ENCODE results near the gene ETHE1. TPM values are rescaled to one million over a fixed set of nuclear protein-coding genes. Genes with fewer than 3 reads are reported as not detected.

ETHE1 gene
- total and polyA plus RNA-seq, 12 donors: 5.1 to 23.6 (median 13.0) TPM

DNA sequence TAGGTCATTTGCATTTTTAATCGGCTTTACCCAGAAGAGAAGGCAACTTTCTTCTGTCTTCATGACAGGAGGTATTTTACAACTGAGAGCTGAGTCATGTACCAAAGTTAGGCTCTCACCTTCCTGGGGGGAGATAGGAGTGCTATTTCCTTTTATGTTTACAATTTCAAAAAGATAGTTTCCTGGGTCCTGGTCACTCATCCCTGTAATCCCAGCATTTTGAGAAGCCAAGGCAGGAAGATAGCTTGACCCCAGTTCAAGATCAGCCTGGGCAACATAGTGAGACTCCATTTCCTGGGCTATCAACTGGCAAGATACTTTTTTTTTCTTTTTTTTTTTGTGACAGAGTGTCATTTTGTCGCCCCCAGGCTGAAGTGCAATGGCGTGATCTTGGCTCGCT is 69.2 kb downstream of the ETHE1 start:
- no peak for DNase-seq
- Histone ChIP-seq H3K27me3 (no peaks in the 10 kb centered on the region), H3K4me3 (no peak overlapping the region), H3K27ac (no peak overlapping the region), H3K4me1 (peaks cover 0 to 9% (median under 1%) of the 10 kb centered on the region in 9 donors), H3K36me3 (no peaks in the 10 kb centered on the region), H3K9me3 (peaks cover 0 to 2% (median 0%) of the 10 kb centered on the region in 11 donors)
- no peak for ATAC-seq
- intact Hi-C loops (cut with DNase I): loop anchor here in 1 of 10 donors (10.0 kb wide), 1 partner anchor 197 kb away; no protein-coding TSS in a partner anchor
- TF ChIP-seq, protein P1, sequence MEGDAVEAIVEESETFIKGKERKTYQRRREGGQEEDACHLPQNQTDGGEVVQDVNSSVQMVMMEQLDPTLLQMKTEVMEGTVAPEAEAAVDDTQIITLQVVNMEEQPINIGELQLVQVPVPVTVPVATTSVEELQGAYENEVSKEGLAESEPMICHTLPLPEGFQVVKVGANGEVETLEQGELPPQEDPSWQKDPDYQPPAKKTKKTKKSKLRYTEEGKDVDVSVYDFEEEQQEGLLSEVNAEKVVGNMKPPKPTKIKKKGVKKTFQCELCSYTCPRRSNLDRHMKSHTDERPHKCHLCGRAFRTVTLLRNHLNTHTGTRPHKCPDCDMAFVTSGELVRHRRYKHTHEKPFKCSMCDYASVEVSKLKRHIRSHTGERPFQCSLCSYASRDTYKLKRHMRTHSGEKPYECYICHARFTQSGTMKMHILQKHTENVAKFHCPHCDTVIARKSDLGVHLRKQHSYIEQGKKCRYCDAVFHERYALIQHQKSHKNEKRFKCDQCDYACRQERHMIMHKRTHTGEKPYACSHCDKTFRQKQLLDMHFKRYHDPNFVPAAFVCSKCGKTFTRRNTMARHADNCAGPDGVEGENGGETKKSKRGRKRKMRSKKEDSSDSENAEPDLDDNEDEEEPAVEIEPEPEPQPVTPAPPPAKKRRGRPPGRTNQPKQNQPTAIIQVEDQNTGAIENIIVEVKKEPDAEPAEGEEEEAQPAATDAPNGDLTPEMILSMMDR (IDR thresholded peaks at IDR 0.05): no peak
- WGBS, 2 donors: 82 to 84% methylated on average over 4 of the region's 4 CpGs

Other genes starting within 250 kb of the ETHE1 start
- gene CD177, start 173.5 kb downstream of the ETHE1 start, total RNA-seq: under 1 TPM in 4 of 10 donors, not detected in 6; 0.51 to 0.56 (median 0.55) TPM
- gene CD177, start 173.5 kb downstream of the ETHE1 start, polyA plus RNA-seq: under 1 TPM in 1 of 2 donors, not detected in 1; 0.07 TPM
- gene TEX101, start 112.3 kb downstream of the ETHE1 start, total RNA-seq: not detected
- gene TEX101, start 112.3 kb downstream of the ETHE1 start, polyA plus RNA-seq: not detected
- gene LYPD3, start 61.6 kb downstream of the ETHE1 start, total RNA-seq: under 1 TPM in 8 of 10 donors, not detected in 2; 0.14 to 0.75 (median 0.37) TPM
- under 1 TPM; 0.29 to 0.42 TPM for gene LYPD3, start 61.6 kb downstream of the ETHE1 start, polyA plus RNA-seq
- gene PHLDB3, start 22.5 kb downstream of the ETHE1 start, total RNA-seq: 10 to 100 TPM in 1 of 10 donors, 1 to 10 TPM in 9; 4.1 to 10.0 (median 7.0) TPM
- gene PHLDB3, start 22.5 kb downstream of the ETHE1 start, polyA plus RNA-seq: 1 to 10 TPM; 4.0 to 5.7 TPM
- 1 to 10 TPM in 7 of 10 donors, under 1 TPM in 3; 0.45 to 2.0 (median 1.3) TPM for gene ZNF575, start 6.0 kb upstream of the ETHE1 start, total RNA-seq
- gene ZNF575, start 6.0 kb upstream of the ETHE1 start, polyA plus RNA-seq: under 1 TPM; 0.54 to 0.80 TPM
- 10 to 100 TPM; 11.8 to 21.9 (median 17.7) TPM for gene XRCC1, start 48.3 kb upstream of the ETHE1 start, total RNA-seq
- 10 to 100 TPM; 11.0 to 19.2 TPM for gene XRCC1, start 48.3 kb upstream of the ETHE1 start, polyA plus RNA-seq
- 1 to 10 TPM in 9 of 10 donors, under 1 TPM in 1; 0.28 to 3.7 (median 1.3) TPM for gene PINLYP, start 48.6 kb upstream of the ETHE1 start, total RNA-seq
- 1 to 10 TPM; 4.5 to 5.2 TPM for gene PINLYP, start 48.6 kb upstream of the ETHE1 start, polyA plus RNA-seq
- gene IRGQ, start 68.9 kb upstream of the ETHE1 start, total RNA-seq: 10 to 100 TPM; 19.0 to 34.2 (median 28.4) TPM
- 1 to 10 TPM; 5.6 to 8.8 TPM for gene IRGQ, start 68.9 kb upstream of the ETHE1 start, polyA plus RNA-seq
- gene ZNF576, start 69.4 kb upstream of the ETHE1 start, total RNA-seq: 10 to 100 TPM in 9 of 10 donors, 1 to 10 TPM in 1; 8.7 to 15.9 (median 12.7) TPM
- gene ZNF576, start 69.4 kb upstream of the ETHE1 start, polyA plus RNA-seq: 10 to 100 TPM in 1 of 2 donors, 1 to 10 TPM in 1; 6.7 to 20.9 TPM
- gene SRRM5, start 84.9 kb upstream of the ETHE1 start, total RNA-seq: under 1 TPM in 8 of 10 donors, not detected in 2; 0.11 to 0.32 (median 0.22) TPM
- gene SRRM5, start 84.9 kb upstream of the ETHE1 start, polyA plus RNA-seq: 1 to 10 TPM in 1 of 2 donors, under 1 TPM in 1; 0.26 to 1.6 TPM
- gene ZNF428, start 92.4 kb upstream of the ETHE1 start, total RNA-seq: 10 to 100 TPM; 28.1 to 37.6 (median 32.9) TPM
- gene ZNF428, start 92.4 kb upstream of the ETHE1 start, polyA plus RNA-seq: 10 to 100 TPM; 43.2 to 94.9 TPM
- gene CADM4, start 112.6 kb upstream of the ETHE1 start, total RNA-seq: 10 to 100 TPM in 1 of 10 donors, 1 to 10 TPM in 9; 3.0 to 12.3 (median 8.4) TPM
- gene CADM4, start 112.6 kb upstream of the ETHE1 start, polyA plus RNA-seq: 1 to 10 TPM; 7.5 to 8.1 TPM
- gene PLAUR, start 143.0 kb upstream of the ETHE1 start, total RNA-seq: 10 to 100 TPM in 4 of 10 donors, 1 to 10 TPM in 6; 2.1 to 28.6 (median 7.4) TPM
- gene PLAUR, start 143.0 kb upstream of the ETHE1 start, polyA plus RNA-seq: 10 to 100 TPM in 1 of 2 donors, 1 to 10 TPM in 1; 3.7 to 17.1 TPM
- gene IRGC, start 188.9 kb upstream of the ETHE1 start, total RNA-seq: not detected
- not detected for gene IRGC, start 188.9 kb upstream of the ETHE1 start, polyA plus RNA-seq
- 10 to 100 TPM in 9 of 10 donors, 1 to 10 TPM in 1; 10.0 to 19.4 (median 13.3) TPM for gene SMG9, start 227.8 kb upstream of the ETHE1 start, total RNA-seq
- 10 to 100 TPM; 20.3 to 30.4 TPM for gene SMG9, start 227.8 kb upstream of the ETHE1 start, polyA plus RNA-seq

Data from heart right ventricle (tissue), 16 donors.